Colonic mucosa (tissue), 4 donors: ENCODE results near the gene GIPC3. TPM values are rescaled to one million over a fixed set of nuclear protein-coding genes. Genes with fewer than 3 reads are reported as not detected.

ENCODE experiments used
- DNase-seq: peaks from one replicate; pipeline ENCODE4 v3.0.0-alpha.2; 2020
- H3K27ac ChIP-seq: fragments of 200-600 bp; one replicate; pipeline ENCODE4 v1.8.0; 2021
- H3K27me3 ChIP-seq: fragments of 200-600 bp; one replicate; pipeline ENCODE4 v1.8.0; 2021
- H3K36me3 ChIP-seq: fragments of 200-600 bp; one replicate; pipeline ENCODE4 v1.8.0; 2021
- H3K4me1 ChIP-seq: fragments of 200-600 bp; one replicate; pipeline ENCODE4 v1.8.0; 2021; ENCODE audit warnings: mild to moderate bottlenecking
- H3K4me3 ChIP-seq: fragments of 200-600 bp; one replicate; pipeline ENCODE4 v1.8.0; 2021
- H3K9ac ChIP-seq, 2 donors: one replicate each; pipeline ENCODE4 v1.7.0; 2013; ENCODE audit warnings: control low read depth in 2 of 2, low read depth in 2 of 2, low read length in 2 of 2
- H3K9me3 ChIP-seq: fragments of 200-600 bp; one replicate; pipeline ENCODE4 v1.8.0; 2021
- intact Hi-C: fragments of 100-400 bp; cut with DNase I; formaldehyde crosslinking; loops from one replicate; pipeline ENCODE4 v1.14.1; 2022
- total RNA-seq, 2 donors: library from RNA; stranded (reverse); fragmentation: NEBNext Ultra II Directional in 1 of 2; extraction: Animal tissue kit (Norgen Biotek cat#: 25700) in 1 of 2; gene quantifications; one replicate each; pipeline ENCODE4 v1.2.1, GENCODE V29; 2021
- TF ChIP-seq, protein P1 (sequence below): fragments of 200-600 bp; IDR thresholded peaks from one replicate; pipeline ENCODE4 v1.8.0; 2022; ENCODE audit warnings: antibody characterized with exemption, mild to moderate bottlenecking
- donor health status: healthy.
- donor health status: DM: no; HTN: no; CAD: no.
- donor health status: DM: no; HTN: no; CAD: no.

Gene GIPC3
- total RNA-seq, 2 donors from 2014 or later: 0.40 to 1.1 TPM

DNA sequence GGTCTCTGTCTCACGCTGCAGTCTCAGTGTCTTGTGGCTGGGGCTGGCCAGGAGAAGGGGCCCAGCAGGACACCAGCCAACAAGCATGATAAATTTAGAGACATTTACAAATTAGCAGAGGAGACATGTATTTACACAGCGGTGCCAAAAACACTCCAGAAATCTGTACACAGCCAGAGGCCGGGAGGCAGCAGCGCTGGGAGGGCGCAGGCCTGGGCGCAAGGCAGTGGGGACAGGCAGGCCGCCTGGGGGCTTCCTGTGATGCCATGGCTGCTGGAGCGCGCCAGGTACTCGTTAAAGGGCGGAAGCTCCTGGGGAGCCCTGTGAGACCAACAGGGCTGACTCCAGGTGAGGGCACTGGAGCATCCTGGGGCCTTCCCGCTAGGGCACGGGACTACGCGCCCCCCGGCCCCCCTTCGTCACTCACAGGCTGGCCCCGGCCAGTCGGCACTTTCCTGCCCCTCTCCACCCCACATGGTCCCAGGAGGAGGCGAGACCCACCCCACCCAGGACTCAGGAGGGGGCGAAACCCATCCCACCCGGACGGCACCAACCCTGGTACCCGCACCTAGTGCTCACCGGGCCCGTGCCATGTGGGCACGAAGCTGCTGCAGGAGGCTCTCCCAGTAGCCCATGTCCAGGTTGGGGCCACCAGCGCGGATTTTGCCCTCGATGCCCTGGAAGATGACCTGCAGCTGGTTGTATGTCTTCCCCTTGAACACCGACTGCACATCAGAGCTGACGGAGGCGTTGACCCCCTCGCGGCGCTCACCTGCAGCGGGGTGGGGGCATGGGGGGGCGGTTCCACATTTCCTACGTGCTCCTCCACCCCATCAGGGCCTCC lies 28.8 kb downstream of the GIPC3 start:
- no peak overlapping the region for H3K4me3 ChIP-seq
- intact Hi-C loops: no loop called here
- H3K9me3 ChIP-seq: no peaks in the 10 kb centered on the region
- H3K27ac ChIP-seq: no peak overlapping the region
- no peaks in the 10 kb centered on the region for H3K36me3 ChIP-seq
- no peaks in the 10 kb centered on the region for H3K4me1 ChIP-seq
- H3K9ac ChIP-seq: no peak overlapping the region
- H3K27me3 ChIP-seq: no peaks in the 10 kb centered on the region
- TF ChIP-seq, protein P1, sequence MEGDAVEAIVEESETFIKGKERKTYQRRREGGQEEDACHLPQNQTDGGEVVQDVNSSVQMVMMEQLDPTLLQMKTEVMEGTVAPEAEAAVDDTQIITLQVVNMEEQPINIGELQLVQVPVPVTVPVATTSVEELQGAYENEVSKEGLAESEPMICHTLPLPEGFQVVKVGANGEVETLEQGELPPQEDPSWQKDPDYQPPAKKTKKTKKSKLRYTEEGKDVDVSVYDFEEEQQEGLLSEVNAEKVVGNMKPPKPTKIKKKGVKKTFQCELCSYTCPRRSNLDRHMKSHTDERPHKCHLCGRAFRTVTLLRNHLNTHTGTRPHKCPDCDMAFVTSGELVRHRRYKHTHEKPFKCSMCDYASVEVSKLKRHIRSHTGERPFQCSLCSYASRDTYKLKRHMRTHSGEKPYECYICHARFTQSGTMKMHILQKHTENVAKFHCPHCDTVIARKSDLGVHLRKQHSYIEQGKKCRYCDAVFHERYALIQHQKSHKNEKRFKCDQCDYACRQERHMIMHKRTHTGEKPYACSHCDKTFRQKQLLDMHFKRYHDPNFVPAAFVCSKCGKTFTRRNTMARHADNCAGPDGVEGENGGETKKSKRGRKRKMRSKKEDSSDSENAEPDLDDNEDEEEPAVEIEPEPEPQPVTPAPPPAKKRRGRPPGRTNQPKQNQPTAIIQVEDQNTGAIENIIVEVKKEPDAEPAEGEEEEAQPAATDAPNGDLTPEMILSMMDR: no peak
- DNase-seq: no peak

DNA sequence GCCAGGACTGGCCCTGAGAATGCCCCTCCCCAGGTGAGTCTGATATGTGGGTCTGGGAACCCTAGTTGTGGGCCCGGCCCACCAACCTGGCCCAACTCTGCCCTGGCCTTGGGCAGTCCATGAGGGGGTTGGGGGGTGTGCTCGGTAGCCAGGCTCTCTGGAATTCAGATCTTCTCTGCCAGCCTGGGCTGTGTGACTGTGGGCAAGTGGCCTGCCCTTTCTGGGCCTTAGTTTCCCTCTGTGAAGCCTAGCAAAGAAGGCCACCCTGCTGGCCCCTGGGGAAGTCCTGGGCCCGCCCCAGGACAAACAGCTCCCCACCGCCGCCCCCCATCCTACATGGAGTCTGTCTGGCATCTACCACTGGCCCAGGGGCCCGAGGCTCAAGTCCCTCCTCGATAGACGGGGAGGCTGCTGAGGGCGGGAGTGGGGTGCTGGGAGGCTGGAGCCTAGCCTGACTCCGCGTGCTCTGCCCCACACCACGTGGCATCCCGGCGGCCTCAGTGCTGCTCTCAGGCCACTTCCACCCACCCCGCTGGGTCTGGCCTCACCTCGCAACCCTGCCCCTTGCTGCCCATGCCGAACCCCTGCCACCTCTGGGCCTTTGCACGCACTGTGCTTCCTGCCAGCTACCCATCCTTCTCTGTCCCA lies 29.7 kb downstream of the GIPC3 start:
- no peaks in the 10 kb centered on the region for H3K36me3 ChIP-seq
- H3K4me1 ChIP-seq: no peaks in the 10 kb centered on the region
- intact Hi-C loops: no loop called here
- DNase-seq: no peak
- H3K9ac ChIP-seq: no peak overlapping the region
- TF ChIP-seq, protein P1: no peak
- H3K4me3 ChIP-seq: no peak overlapping the region
- no peaks in the 10 kb centered on the region for H3K27me3 ChIP-seq
- H3K27ac ChIP-seq: no peak overlapping the region
- no peaks in the 10 kb centered on the region for H3K9me3 ChIP-seq

DNA sequence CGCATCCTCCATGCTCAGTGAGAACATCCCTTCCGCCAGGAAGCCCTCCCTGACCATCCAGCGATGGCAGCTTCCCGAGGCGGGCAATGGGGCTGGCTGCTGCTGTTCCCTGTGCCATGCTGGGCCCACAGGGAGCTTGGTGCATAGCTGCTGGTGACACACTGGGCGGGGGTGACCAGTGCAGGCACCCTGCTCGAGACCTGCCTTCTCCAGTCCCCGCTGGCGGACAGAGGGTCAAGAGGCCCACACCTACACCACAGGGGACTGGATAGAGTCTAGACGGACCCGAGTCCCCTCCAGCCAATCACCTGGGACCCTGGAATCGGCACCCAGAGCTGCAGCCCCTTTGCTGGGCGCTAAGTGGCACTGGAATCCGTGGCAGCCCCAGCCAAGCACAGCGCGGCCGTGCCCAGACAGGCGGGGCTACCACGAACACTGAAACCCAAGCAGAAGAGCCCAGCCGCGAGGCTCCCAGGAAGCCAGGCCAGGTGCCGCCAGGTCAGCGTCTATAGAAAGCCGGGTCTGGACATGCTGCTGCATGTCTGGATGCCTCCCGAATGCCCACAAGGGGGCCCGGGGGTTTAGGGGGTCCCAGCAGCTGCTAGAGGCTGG lies 30.4 kb downstream of the GIPC3 start:
- TF ChIP-seq, protein P1: no peak
- H3K36me3 ChIP-seq: no peaks in the 10 kb centered on the region

DNA sequence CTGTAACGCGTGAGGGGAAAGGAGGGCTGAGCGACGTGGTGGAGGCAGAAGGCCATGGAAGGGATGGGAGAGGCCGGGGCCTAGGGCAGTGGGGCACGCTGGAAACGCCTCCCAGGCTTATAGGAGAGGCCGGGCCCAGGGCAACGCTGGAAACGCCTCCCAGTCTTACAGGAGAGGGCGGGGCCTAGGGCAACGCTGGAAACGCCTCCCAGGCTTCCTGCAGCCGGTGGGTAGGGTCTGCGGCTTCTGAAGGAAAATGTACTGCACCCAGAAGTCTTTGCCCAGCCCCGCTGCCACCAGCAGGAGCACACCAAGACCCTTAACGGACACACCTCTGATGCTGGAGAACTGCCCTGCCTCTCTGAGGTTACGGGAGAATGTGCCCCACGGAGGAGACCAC lies 32.2 kb downstream of the GIPC3 start:
- H3K4me1 ChIP-seq: no peaks in the 10 kb centered on the region
- TF ChIP-seq, protein P1: no peak
- no peak for DNase-seq
- H3K9me3 ChIP-seq: no peaks in the 10 kb centered on the region
- intact Hi-C loops: no loop called here
- H3K27me3 ChIP-seq: no peaks in the 10 kb centered on the region
- no peak overlapping the region for H3K4me3 ChIP-seq
- H3K36me3 ChIP-seq: no peaks in the 10 kb centered on the region
- H3K27ac ChIP-seq: no peak overlapping the region
- no peak overlapping the region for H3K9ac ChIP-seq

More for the DNA sequence above, 30.4 kb downstream of the GIPC3 start:
- intact Hi-C loops: no loop called here
- H3K27me3 ChIP-seq: no peaks in the 10 kb centered on the region
- no peak overlapping the region for H3K27ac ChIP-seq
- no peaks in the 10 kb centered on the region for H3K9me3 ChIP-seq
- H3K9ac ChIP-seq: no peak overlapping the region
- H3K4me3 ChIP-seq: no peak overlapping the region
- DNase-seq: no peak
- H3K4me1 ChIP-seq: no peaks in the 10 kb centered on the region

DNA sequence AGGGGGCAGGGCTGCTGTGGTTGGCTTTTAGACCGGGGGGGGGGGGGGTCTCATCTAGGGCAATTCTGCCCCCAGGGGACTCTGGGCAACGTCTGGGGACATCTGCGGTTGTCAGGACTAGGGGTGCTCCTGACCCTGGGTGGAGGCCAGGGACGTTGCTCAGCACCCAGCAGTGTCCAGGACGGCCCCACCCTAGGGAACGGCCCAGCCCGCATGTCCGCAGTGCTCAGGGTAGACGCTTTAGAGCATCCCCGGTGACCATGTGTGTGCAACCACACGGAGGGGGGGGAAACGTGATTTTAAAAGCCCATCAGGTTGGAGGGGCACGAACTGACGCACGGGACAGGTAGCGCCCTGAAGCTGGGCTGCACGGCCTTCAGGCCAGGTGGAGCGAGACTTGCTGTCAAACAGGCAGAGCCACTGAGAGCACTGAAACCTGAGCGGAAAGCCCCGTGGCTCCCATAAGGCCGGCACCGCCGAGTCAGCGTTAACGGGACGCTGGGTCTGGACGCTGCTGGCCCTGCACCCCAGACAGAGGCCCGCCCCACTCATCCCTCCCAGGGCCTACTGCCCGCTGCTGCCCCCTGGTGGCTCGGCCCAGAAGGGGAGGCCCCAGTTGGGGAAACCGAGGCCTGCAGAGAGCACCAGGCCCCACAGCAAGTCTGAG lies 33.0 kb downstream of the GIPC3 start:
- no peak overlapping the region for H3K27ac ChIP-seq

More for the DNA sequence above, 33.0 kb downstream of the GIPC3 start:
- Histone ChIP-seq H3K9ac (no peak overlapping the region), H3K36me3 (no peaks in the 10 kb centered on the region), H3K4me3 (no peak overlapping the region), H3K9me3 (no peaks in the 10 kb centered on the region), H3K27me3 (no peaks in the 10 kb centered on the region), H3K4me1 (no peaks in the 10 kb centered on the region)
- DNase-seq: peak; percentile 75
- TF ChIP-seq, protein P1: peak; percentile 97
- intact Hi-C loops: loop anchor here (2.0 kb wide), 1 partner anchor 73 kb away; no protein-coding TSS in a partner anchor
